Liver (tissue), 9 donors: ENCODE data around the gene ARPC1A. TPM values are rescaled to one million over a fixed set of nuclear protein-coding genes. Genes with fewer than 3 reads are reported as not detected.

Experiments used
- DNase-seq: peaks from one replicate; pipeline ENCODE4 v3.0.0-alpha.2; 2017; ENCODE audit warnings: low spot score
- H3K27ac ChIP-seq, 2 donors: one replicate each; pipeline ENCODE4 v1.7.0; 2013; ENCODE audit warnings: inconsistent platforms in 2 of 2, low read length in 2 of 2, control low read depth in 1 of 2, low read depth in 1 of 2, mild to moderate bottlenecking in 1 of 2
- H3K27me3 ChIP-seq, 4 donors: one replicate each; pipeline versions ENCODE4 v1.6.1 to v1.7.0; 2013; ENCODE audit warnings: low read length in 3 of 4, inconsistent platforms in 1 of 4, mild to moderate bottlenecking in 1 of 4, moderate library complexity in 1 of 4; ENCODE audit not compliant: control insufficient read depth in 4 of 4, insufficient read depth in 4 of 4
- H3K36me3 ChIP-seq, 4 donors: one replicate each; pipeline versions ENCODE4 v1.6.1 to v1.7.0; 2013; ENCODE audit warnings: low read length in 3 of 4, mild to moderate bottlenecking in 3 of 4, low read depth in 1 of 4, moderate library complexity in 1 of 4; ENCODE audit not compliant: control insufficient read depth in 4 of 4, insufficient read depth in 3 of 4
- H3K4me1 ChIP-seq, 4 donors: one replicate each; pipeline versions ENCODE4 v1.6.1 to v1.7.0; 2013; ENCODE audit warnings: low read length in 3 of 4, mild to moderate bottlenecking in 3 of 4, moderate library complexity in 1 of 4; ENCODE audit not compliant: control insufficient read depth in 4 of 4, insufficient read depth in 4 of 4
- H3K4me3 ChIP-seq, 3 donors: one replicate each; pipeline versions ENCODE4 v1.6.1 to v1.7.0; 2013; ENCODE audit warnings: low read length in 3 of 3, control low read depth in 1 of 3, low read depth in 1 of 3, mild to moderate bottlenecking in 1 of 3
- H3K9ac ChIP-seq, 2 donors: one replicate each; pipeline ENCODE4 v1.7.0; 2013; ENCODE audit warnings: low read length in 2 of 2, mild to moderate bottlenecking in 2 of 2, moderate library complexity in 2 of 2, control low read depth in 1 of 2, low read depth in 1 of 2
- H3K9me3 ChIP-seq, 4 donors: one replicate each; pipeline versions ENCODE4 v1.6.1 to v1.7.0; 2013; ENCODE audit warnings: low read length in 3 of 4; ENCODE audit not compliant: control insufficient read depth in 4 of 4
- EGR1 ChIP-seq, 2 donors: IDR thresholded peaks; 2 replicates each; pipeline ENCODE4 v1.6.1; 2016 to 2018; ENCODE audit warnings: antibody characterized with exemption in 2 of 2, low read depth in 2 of 2
- FOXA1 ChIP-seq: IDR thresholded peaks from 2 replicates; pipeline ENCODE4 v1.6.1; 2016; ENCODE audit warnings: antibody characterized with exemption
- FOXA2 ChIP-seq: IDR thresholded peaks from 2 replicates; pipeline ENCODE4 v1.6.1; 2016; ENCODE audit warnings: antibody characterized with exemption
- GABPA ChIP-seq, 2 donors: IDR thresholded peaks in 1 of 2; conservative IDR thresholded peaks in 1 of 2; 2 replicates each; pipeline ENCODE4 v1.6.1; 2016; ENCODE audit warnings: antibody characterized with exemption in 2 of 2, mild to moderate bottlenecking in 1 of 2, moderate library complexity in 1 of 2
- HNF4A ChIP-seq, 2 donors: conservative IDR thresholded peaks; 2 replicates each; pipeline ENCODE4 v1.6.1; 2016; ENCODE audit warnings: antibody characterized with exemption in 2 of 2, mild to moderate bottlenecking in 2 of 2
- HNF4G ChIP-seq: IDR thresholded peaks from 2 replicates; pipeline ENCODE4 v1.6.1; 2016; ENCODE audit warnings: antibody characterized with exemption
- JUND ChIP-seq, 2 donors: IDR thresholded peaks; 2 replicates each; pipeline ENCODE4 v1.6.1; 2016; ENCODE audit warnings: antibody characterized with exemption in 2 of 2
- NR2F2 ChIP-seq: IDR thresholded peaks from 2 replicates; pipeline ENCODE4 v1.6.1; 2016; ENCODE audit warnings: antibody characterized with exemption
- RAD21 ChIP-seq, 2 donors: IDR thresholded peaks; 2 replicates each; pipeline ENCODE4 v1.6.1; 2016; ENCODE audit warnings: antibody characterized with exemption in 2 of 2, mild to moderate bottlenecking in 2 of 2
- RXRA ChIP-seq, 2 donors: IDR thresholded peaks; 2 replicates each; pipeline ENCODE4 v1.6.1; 2017 to 2018; ENCODE audit warnings: antibody characterized with exemption in 2 of 2, mild to moderate bottlenecking in 1 of 2
- SP1 ChIP-seq: IDR thresholded peaks from 2 replicates; pipeline ENCODE4 v1.6.1; 2018; ENCODE audit warnings: antibody characterized with exemption, mild to moderate bottlenecking
- TAF1 ChIP-seq: conservative IDR thresholded peaks from 2 replicates; pipeline ENCODE4 v1.6.1; 2016; ENCODE audit warnings: antibody characterized with exemption, mild to moderate bottlenecking
- YY1 ChIP-seq: IDR thresholded peaks from 2 replicates; pipeline ENCODE4 v1.6.1; 2016; ENCODE audit warnings: antibody characterized with exemption, mild to moderate bottlenecking
- WGBS: extraction: QIAGEN DNeasy Blood & Tissue Kit; methylation state at CpG from one replicate; pipeline ENCODE4 v1.1.7; 2013; 5-methylcytosine and 5-hydroxymethylcytosine counted together
- polyA plus RNA-seq, 2 donors: library from polyadenylated mRNA; stranded (reverse) in 1 of 2; unstranded in 1 of 2; fragments of 200-250 nt in 1 of 2; fragments of >200 nt in 1 of 2; fragmentation: Nextera tagmentation in 1 of 2; extraction: Ambion mirVana in 1 of 2; gene quantifications; one replicate each; pipeline versions ENCODE4 v1.2.1 to v1.2.3, GENCODE V29; 2013 to 2015
- total RNA-seq, 2 donors: library from RNA; depleted of rRNA; stranded (reverse); fragments of >200 nt; gene quantifications; one replicate each; pipeline ENCODE4 v1.2.3, GENCODE V29; 2014
- TF ChIP-seq, protein P1 (sequence below): IDR thresholded peaks from 2 replicates; pipeline ENCODE4 v1.6.1; 2016; ENCODE audit warnings: antibody characterized with exemption
- TF ChIP-seq, protein P2 (sequence below): IDR thresholded peaks from 2 replicates; pipeline ENCODE4 v1.6.1; 2016; ENCODE audit warnings: antibody characterized with exemption, mild to moderate bottlenecking
- TF ChIP-seq, protein P3 (sequence below): IDR thresholded peaks from 2 replicates; pipeline ENCODE4 v1.6.1; 2016; ENCODE audit warnings: antibody characterized with exemption
- TF ChIP-seq, protein P4 (sequence below): fragments of 150-350 bp; IDR thresholded peaks from 2 replicates; pipeline ENCODE4 v1.5.1; 2017; ENCODE audit warnings: improper control_type of control experiment, low read depth, low read length; ENCODE audit not compliant: missing input control
- TF ChIP-seq, protein P5 (sequence below): IDR thresholded peaks from 2 replicates; pipeline ENCODE4 v1.6.1; 2016; ENCODE audit warnings: antibody characterized with exemption
- donor health status: healthy.
- donor health status: healthy.
- donor health status: healthy.
- donor health status: healthy.
- donor health status: healthy.

ARPC1A gene
- 10 to 100 TPM; 46.7 to 60.1 TPM for total RNA-seq
- 10 to 100 TPM; 61.5 to 84.0 TPM for polyA plus RNA-seq

DNA sequence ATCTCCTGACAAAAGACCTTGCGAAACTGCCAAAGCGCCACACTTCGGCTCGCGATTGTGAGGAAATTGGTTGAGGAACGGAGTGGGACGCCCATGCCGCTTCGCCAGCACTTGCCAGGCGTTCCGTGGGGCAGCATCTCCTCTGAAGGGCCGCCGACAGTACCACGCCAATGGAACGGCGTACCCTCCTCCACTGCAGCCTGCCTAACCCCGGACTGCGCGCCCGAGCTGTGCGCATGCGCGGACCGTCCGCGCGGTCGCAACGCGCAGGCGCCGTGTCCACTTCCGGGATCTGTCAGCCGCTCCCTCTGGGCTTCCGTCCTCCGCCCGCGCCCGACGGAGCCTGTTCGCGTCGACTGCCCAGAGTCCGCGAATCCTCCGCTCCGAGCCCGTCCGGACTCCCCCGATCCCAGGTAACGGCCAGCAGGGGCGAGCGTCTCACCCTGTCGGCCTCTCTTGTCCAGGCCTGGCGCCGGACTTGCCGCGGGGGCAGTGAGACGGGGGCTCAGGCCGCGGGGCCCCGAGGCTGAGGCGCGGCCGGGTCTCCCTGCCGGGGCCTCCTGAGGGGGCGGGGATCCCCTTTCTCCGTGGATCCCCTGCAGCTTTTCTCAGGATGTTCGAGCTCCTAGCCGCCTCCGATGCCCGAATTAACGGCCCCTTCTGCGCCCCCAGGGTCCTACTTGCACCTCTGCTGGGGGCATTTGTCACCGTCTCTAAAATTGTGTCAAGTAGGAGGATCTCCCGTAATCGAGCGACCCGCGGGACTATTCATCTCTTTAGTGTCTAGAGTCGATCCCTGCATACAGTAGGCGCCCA is at the start of gene ARPC1A:
ARPC1A (plus strand) TSS at position 307 of the 816 bp plus-strand sequence. CDS start 7,456 bp downstream, outside the sequence.
- Histone ChIP-seq H3K9ac (peak within 1 kb of the TSS; percentile 76 to 98), H3K9me3 (no peaks in the 10 kb centered on the region), H3K4me1 (peaks cover 15 to 33% (median 23%) of the 10 kb centered on the region in 4 donors), H3K27me3 (no peaks in the 10 kb centered on the region), H3K27ac (peak within 1 kb of the TSS; percentile 57 to 75), H3K4me3 (peak within 1 kb of the TSS; percentile 62 to 79 (median 75)), H3K36me3 (no peaks in the 10 kb centered on the region)
- TF ChIP-seq, protein P1, sequence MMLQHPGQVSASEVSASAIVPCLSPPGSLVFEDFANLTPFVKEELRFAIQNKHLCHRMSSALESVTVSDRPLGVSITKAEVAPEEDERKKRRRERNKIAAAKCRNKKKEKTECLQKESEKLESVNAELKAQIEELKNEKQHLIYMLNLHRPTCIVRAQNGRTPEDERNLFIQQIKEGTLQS: no peak
- TF ChIP-seq SP1: no peak
- TF ChIP-seq FOXA1: no peak
- TF ChIP-seq HNF4G: no peak
- TF ChIP-seq RXRA (IDR thresholded peaks at IDR 0.05): peak in 1 of 2 donors; percentile 8
- no peak for TF ChIP-seq NR2F2
- TF ChIP-seq JUND (IDR thresholded peaks at IDR 0.05): no peak
- TF ChIP-seq, protein P2, sequence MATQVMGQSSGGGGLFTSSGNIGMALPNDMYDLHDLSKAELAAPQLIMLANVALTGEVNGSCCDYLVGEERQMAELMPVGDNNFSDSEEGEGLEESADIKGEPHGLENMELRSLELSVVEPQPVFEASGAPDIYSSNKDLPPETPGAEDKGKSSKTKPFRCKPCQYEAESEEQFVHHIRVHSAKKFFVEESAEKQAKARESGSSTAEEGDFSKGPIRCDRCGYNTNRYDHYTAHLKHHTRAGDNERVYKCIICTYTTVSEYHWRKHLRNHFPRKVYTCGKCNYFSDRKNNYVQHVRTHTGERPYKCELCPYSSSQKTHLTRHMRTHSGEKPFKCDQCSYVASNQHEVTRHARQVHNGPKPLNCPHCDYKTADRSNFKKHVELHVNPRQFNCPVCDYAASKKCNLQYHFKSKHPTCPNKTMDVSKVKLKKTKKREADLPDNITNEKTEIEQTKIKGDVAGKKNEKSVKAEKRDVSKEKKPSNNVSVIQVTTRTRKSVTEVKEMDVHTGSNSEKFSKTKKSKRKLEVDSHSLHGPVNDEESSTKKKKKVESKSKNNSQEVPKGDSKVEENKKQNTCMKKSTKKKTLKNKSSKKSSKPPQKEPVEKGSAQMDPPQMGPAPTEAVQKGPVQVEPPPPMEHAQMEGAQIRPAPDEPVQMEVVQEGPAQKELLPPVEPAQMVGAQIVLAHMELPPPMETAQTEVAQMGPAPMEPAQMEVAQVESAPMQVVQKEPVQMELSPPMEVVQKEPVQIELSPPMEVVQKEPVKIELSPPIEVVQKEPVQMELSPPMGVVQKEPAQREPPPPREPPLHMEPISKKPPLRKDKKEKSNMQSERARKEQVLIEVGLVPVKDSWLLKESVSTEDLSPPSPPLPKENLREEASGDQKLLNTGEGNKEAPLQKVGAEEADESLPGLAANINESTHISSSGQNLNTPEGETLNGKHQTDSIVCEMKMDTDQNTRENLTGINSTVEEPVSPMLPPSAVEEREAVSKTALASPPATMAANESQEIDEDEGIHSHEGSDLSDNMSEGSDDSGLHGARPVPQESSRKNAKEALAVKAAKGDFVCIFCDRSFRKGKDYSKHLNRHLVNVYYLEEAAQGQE: no peak
- peak; percentile 65 for TF ChIP-seq YY1
- TF ChIP-seq, protein P3, sequence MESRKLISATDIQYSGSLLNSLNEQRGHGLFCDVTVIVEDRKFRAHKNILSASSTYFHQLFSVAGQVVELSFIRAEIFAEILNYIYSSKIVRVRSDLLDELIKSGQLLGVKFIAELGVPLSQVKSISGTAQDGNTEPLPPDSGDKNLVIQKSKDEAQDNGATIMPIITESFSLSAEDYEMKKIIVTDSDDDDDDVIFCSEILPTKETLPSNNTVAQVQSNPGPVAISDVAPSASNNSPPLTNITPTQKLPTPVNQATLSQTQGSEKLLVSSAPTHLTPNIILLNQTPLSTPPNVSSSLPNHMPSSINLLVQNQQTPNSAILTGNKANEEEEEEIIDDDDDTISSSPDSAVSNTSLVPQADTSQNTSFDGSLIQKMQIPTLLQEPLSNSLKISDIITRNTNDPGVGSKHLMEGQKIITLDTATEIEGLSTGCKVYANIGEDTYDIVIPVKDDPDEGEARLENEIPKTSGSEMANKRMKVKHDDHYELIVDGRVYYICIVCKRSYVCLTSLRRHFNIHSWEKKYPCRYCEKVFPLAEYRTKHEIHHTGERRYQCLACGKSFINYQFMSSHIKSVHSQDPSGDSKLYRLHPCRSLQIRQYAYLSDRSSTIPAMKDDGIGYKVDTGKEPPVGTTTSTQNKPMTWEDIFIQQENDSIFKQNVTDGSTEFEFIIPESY: peak; percentile 52
- TF ChIP-seq HNF4A (conservative IDR thresholded peaks at IDR 0.05): no peak
- no peak for TF ChIP-seq FOXA2
- peak in 1 of 2 donors; percentile 88 for TF ChIP-seq GABPA (IDR thresholded peaks at IDR 0.05 in 1 of 2, conservative IDR thresholded peaks at IDR 0.05 in 1 of 2)
- TF ChIP-seq RAD21 (IDR thresholded peaks at IDR 0.05): peak in 1 of 2 donors; percentile 50
- TF ChIP-seq, protein P4, sequence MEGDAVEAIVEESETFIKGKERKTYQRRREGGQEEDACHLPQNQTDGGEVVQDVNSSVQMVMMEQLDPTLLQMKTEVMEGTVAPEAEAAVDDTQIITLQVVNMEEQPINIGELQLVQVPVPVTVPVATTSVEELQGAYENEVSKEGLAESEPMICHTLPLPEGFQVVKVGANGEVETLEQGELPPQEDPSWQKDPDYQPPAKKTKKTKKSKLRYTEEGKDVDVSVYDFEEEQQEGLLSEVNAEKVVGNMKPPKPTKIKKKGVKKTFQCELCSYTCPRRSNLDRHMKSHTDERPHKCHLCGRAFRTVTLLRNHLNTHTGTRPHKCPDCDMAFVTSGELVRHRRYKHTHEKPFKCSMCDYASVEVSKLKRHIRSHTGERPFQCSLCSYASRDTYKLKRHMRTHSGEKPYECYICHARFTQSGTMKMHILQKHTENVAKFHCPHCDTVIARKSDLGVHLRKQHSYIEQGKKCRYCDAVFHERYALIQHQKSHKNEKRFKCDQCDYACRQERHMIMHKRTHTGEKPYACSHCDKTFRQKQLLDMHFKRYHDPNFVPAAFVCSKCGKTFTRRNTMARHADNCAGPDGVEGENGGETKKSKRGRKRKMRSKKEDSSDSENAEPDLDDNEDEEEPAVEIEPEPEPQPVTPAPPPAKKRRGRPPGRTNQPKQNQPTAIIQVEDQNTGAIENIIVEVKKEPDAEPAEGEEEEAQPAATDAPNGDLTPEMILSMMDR: peak; percentile 8
- no peak for TF ChIP-seq TAF1
- TF ChIP-seq, protein P5, sequence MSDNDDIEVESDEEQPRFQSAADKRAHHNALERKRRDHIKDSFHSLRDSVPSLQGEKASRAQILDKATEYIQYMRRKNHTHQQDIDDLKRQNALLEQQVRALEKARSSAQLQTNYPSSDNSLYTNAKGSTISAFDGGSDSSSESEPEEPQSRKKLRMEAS: no peak
- TF ChIP-seq EGR1 (IDR thresholded peaks at IDR 0.05; ENCODE audit: low read depth in 2 of 2): peak; percentile 36 to 41
- DNase-seq: peak; percentile 93
- under 1% methylated on average over 82 of the region's 82 CpGs for WGBS
